GM12878 (cell line): ENCODE results near the gene SGK2. TPM values are rescaled to one million over a fixed set of nuclear protein-coding genes. Genes with fewer than 3 reads are reported as not detected.

Source experiments
- ATAC-seq: fragments of 200-7000 bp; cut with Tn5 transposase; 3 replicates; pipeline ENCODE4 v1.9.1; 2020; ENCODE audit warnings: mild to moderate bottlenecking, moderate library complexity
- BruUV-seq: library from RNA; stranded (reverse); fragments of 400-500 nt; replicated peaks from 2 replicates; lab custom pipeline; 2021; lab: Mats Ljungman, UMichigan
- CTCF ChIA-PET: fragments of 300-600 bp; sonication (Branson Sonifier 250); formaldehyde crosslinking; extraction: SDS; loops from one replicate; lab custom pipeline; 2021; ENCODE audit warnings: inconsistent platforms; lab: Yijun Ruan, JAX
- POLR2A ChIA-PET: fragments of 350-600 bp; formaldehyde crosslinking; extraction: SDS; loops from one replicate; lab custom pipeline; 2021; ENCODE audit warnings: inconsistent platforms; lab: Charles Lee
- RAD21 ChIA-PET: fragments of 300-600 bp; sonication (Branson Sonifier 250); formaldehyde crosslinking; loops from one replicate; lab custom pipeline; 2023; ENCODE audit warnings: antibody characterized with exemption; ENCODE audit not compliant: unreplicated experiment; lab: Charles Lee
- SMC1A ChIA-PET: fragments of 300-600 bp; sonication (Branson Sonifier 250); formaldehyde crosslinking; loops from one replicate; lab custom pipeline; 2023; ENCODE audit not compliant: unreplicated experiment, uncharacterized antibody; lab: Charles Lee
- DNase-seq: peaks from one replicate; pipeline ENCODE4 v3.0.0-alpha.2; 2011; ENCODE audit warnings: low read depth, low spot score
- FAIRE-seq: peaks from 3 replicates; lab custom pipeline; 2011; peaks lifted over from hg19 to GRCh38; lab: Jason Lieb, UNC
- H2AFZ ChIP-seq: 2 replicates; pipeline ENCODE4 v1.6.0; 2011; ENCODE audit warnings: low read depth, low read length, control low read depth; ENCODE audit not compliant: control insufficient read depth
- H3K27ac ChIP-seq: 2 replicates; pipeline ENCODE4 v1.5.1; 2011; ENCODE audit warnings: control low read depth; ENCODE audit not compliant: control insufficient read depth, insufficient read depth
- H3K27me3 ChIP-seq, 2 experiments: replicated peaks in 1 of 2; 2 replicates each; pipeline versions ENCODE4 v1.6.0 to v1.6.1; 2011; ENCODE audit warnings: low read length in 1 of 2; ENCODE audit not compliant: control insufficient read depth in 2 of 2, insufficient read depth in 2 of 2
- H3K36me3 ChIP-seq, 2 experiments: 2 replicates each; pipeline ENCODE4 v1.5.1; 2011; ENCODE audit warnings: low read length in 1 of 2; ENCODE audit not compliant: control insufficient read depth in 2 of 2, insufficient read depth in 2 of 2
- H3K4me1 ChIP-seq: 2 replicates; pipeline ENCODE4 v1.6.1; 2011; ENCODE audit warnings: mild to moderate bottlenecking, low read length, moderate library complexity, mixed read lengths; ENCODE audit not compliant: control insufficient read depth, insufficient read depth
- H3K4me2 ChIP-seq: 2 replicates; pipeline ENCODE4 v1.6.0; 2011; ENCODE audit warnings: control low read depth; ENCODE audit not compliant: control insufficient read depth, insufficient read depth
- H3K4me3 ChIP-seq: fragments of 200-600 bp; sonication (generic); 2 replicates; pipeline ENCODE4 v1.5.1; 2016
- H3K79me2 ChIP-seq: 2 replicates; pipeline ENCODE4 v1.6.0; 2011; ENCODE audit warnings: low read length; ENCODE audit not compliant: control insufficient read depth, insufficient read depth
- H3K9ac ChIP-seq: 2 replicates; pipeline ENCODE4 v1.8.0; 2011; ENCODE audit warnings: low read length, control low read depth, mixed read lengths; ENCODE audit not compliant: control insufficient read depth, insufficient read depth
- H3K9me3 ChIP-seq: replicated peaks from 3 replicates; pipeline ENCODE4 v1.5.1; 2011; ENCODE audit warnings: mild to moderate bottlenecking, low read length; ENCODE audit not compliant: control insufficient read depth, insufficient read depth
- H4K20me1 ChIP-seq: 2 replicates; pipeline ENCODE4 v1.6.0; 2011; ENCODE audit not compliant: control insufficient read depth, insufficient read depth
- E4F1 ChIP-seq: fragments of 450-650 bp; IDR thresholded peaks from 2 replicates; pipeline ENCODE4 v1.6.1; 2018; ENCODE audit warnings: borderline replicate concordance, mild to moderate bottlenecking; ENCODE audit not compliant: partially characterized antibody
- GABPA ChIP-seq: IDR thresholded peaks from 2 replicates; pipeline ENCODE4 v1.6.1; 2014; ENCODE audit warnings: antibody characterized with exemption, low read depth, mild to moderate bottlenecking, inconsistent platforms
- HCFC1 ChIP-seq: fragments of 150-350 bp; IDR thresholded peaks from 2 replicates; pipeline ENCODE4 v1.6.1; 2014; ENCODE audit warnings: low read length
- MTA2 ChIP-seq: fragments of 450-650 bp; IDR thresholded peaks from 2 replicates; pipeline ENCODE4 v1.6.1; 2016; ENCODE audit warnings: low read depth, mild to moderate bottlenecking, moderate library complexity
- NFIC ChIP-seq: IDR thresholded peaks from 2 replicates; pipeline ENCODE4 v1.6.1; 2012; ENCODE audit warnings: low read depth, mild to moderate bottlenecking, inconsistent platforms, low read length, moderate library complexity
- NFYB ChIP-seq: IDR thresholded peaks from 2 replicates; pipeline ENCODE4 v1.6.1; 2011; ENCODE audit warnings: low read depth, mild to moderate bottlenecking, low read length, improper control_type of control experiment, moderate library complexity; ENCODE audit not compliant: insufficient read depth
- NRF1 ChIP-seq: conservative IDR thresholded peaks from 2 replicates; pipeline ENCODE4 v1.6.1; 2011; ENCODE audit warnings: mild to moderate bottlenecking, low read depth, low read length, improper control_type of control experiment
- RAD21 ChIP-seq: IDR thresholded peaks from 2 replicates; pipeline ENCODE4 v1.6.1; 2011; ENCODE audit warnings: mild to moderate bottlenecking, low read depth, low read length, moderate library complexity; ENCODE audit not compliant: insufficient read depth
- RB1 ChIP-seq: fragments of 450-650 bp; formaldehyde crosslinking; IDR thresholded peaks from 2 replicates; pipeline ENCODE4 v1.6.1; 2017; ENCODE audit warnings: mild to moderate bottlenecking, borderline replicate concordance
- SP1 ChIP-seq: IDR thresholded peaks from one replicate; pipeline ENCODE4 v1.6.1; 2011; ENCODE audit warnings: low read depth, low read length
- ZBTB11 ChIP-seq: fragments of 450-650 bp; formaldehyde crosslinking; IDR thresholded peaks from 2 replicates; pipeline ENCODE4 v1.5.0; 2022; ENCODE audit warnings: mild to moderate bottlenecking, missing genetic modification characterization
- WGBS: methylation state at CpG from one replicate; pipeline ENCODE4 v1.1.6; 2016; ENCODE audit warnings: low lambda C conversion rate; ENCODE audit not compliant: insufficient replicate concordance, insufficient coverage; ENCODE audit errors: missing lambda C conversion rate; 5-methylcytosine and 5-hydroxymethylcytosine counted together
- in situ Hi-C: fragments of 300-500 bp; cut with MboI; formaldehyde crosslinking; loops from 9 replicates; pipeline ENCODE4 v1.14.3; 2018; ENCODE audit warnings: mixed read lengths
- intact Hi-C: fragments of 100-400 bp; cut with micrococcal nuclease; formaldehyde crosslinking; loops from one replicate; pipeline ENCODE4 v1.14.2; 2022; ENCODE audit not compliant: unreplicated experiment
- polyA plus RNA-seq, 11 experiments: library from polyadenylated mRNA; depleted of rRNA in 4 of 11; unstranded in 6 of 11; stranded (reverse) in 5 of 11; fragments of >200 nt; fragmentation: Nextera tagmentation in 4 of 11; fragmentation: Illumina TruSeq in 1 of 11; extraction: Ambion mirVana in 4 of 11; extraction: Trizol in 1 of 11; gene quantifications; 1 replicate in 1 of 11; 2 replicates in 10 of 11; pipeline versions ENCODE4 v1.2.1 to v1.2.3, GENCODE V29; 2011 to 2016; ENCODE audit warnings: inconsistent platforms in 2 of 11, missing spikeins in 2 of 11, low read depth in 1 of 11
- total RNA-seq, 4 experiments: library from RNA; depleted of rRNA in 3 of 4; stranded (reverse); fragments of >200 nt in 3 of 4; fragmentation: Illumina TruSeq in 1 of 4; extraction: Trizol in 1 of 4; gene quantifications; 2 replicates each; pipeline versions ENCODE4 v1.2.1 to v1.2.3, GENCODE V29; 2013 to 2021

Gene SGK2
- total and polyA plus RNA-seq, 10 of the 15 experiments (the other 5 are each of a cell fraction or from before 2014, with no cell fraction given): 0.04 to 0.96 (median 0.22) TPM; not detected in 3

DNA sequence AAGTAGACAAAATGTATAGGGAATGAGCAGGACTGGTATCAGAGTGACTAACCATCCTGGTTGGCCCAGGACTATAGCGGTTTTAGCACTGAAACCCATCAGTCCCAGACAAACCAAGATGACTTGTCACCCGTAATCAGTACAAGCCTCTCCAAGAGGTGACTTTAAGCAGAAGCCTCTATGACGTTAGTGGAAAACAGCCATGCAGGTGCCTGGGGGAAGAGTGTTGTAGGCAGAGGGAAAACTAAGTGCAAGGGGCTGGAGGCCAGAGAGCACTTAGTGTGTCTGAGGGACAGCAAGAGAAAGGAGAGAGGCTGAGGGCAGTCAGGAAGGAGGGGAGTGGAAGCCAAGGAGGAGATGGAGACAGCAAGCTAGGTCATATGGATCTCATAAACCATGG is 2.1 kb downstream of the SGK2 start:
- ATAC-seq (no peak), FAIRE-seq (no peak), DNase-seq (no peak)
- 26% methylated on average over 3 of the region's 3 CpGs for whole genome bisulfite sequencing
- SMC1A ChIA-PET: no interaction called here
- Histone ChIP-seq H3K4me3 (no peak overlapping the region), H3K9ac (no peak overlapping the region), H3K9me3 (no peaks in the 10 kb centered on the region), H3K27me3 (no peaks in the 10 kb centered on the region), H3K4me2 (no peak overlapping the region), H3K4me1 (no peaks in the 10 kb centered on the region), H3K36me3 (no peaks in the 10 kb centered on the region), H3K27ac (no peak overlapping the region), H2AFZ (no peak overlapping the region), H4K20me1 (no peaks in the 10 kb centered on the region), H3K79me2 (no peaks in the 10 kb centered on the region)
- CTCF ChIA-PET: interaction anchor here (1.4 kb wide), 1 partner anchor 131 kb away, joined by 4 read pairs; no protein-coding TSS in a partner anchor
- no peak for TF ChIP-seq E4F1
- no peak for TF ChIP-seq HCFC1
- no peak for TF ChIP-seq GABPA
- in situ Hi-C loops: no loop called here
- RAD21 ChIA-PET: interaction anchor here (1.6 kb wide), 1 partner anchor 23 kb away, joined by 7 read pairs; no protein-coding TSS in a partner anchor
- POLR2A ChIA-PET: no interaction called here
- no TSS peak for BruUV-seq
- intact Hi-C loops: no loop called here

- ChIA-PET POLR2A (no interaction called here), RAD21 (interaction anchor here (0.7 kb wide), 2 partner anchors 88 to 186 kb away, joined by 3 read pairs; no protein-coding TSS in a partner anchor), CTCF (interaction anchor here (0.7 to 2.0 kb wide), 2 partner anchors 129 to 186 kb away, joined by 3 to 16 read pairs; no protein-coding TSS in a partner anchor), SMC1A (interaction anchor here (0.6 kb wide), 1 partner anchor 98 kb away, joined by 3 read pairs; no protein-coding TSS in a partner anchor)
- Histone ChIP-seq H3K9ac (no peak overlapping the region), H4K20me1 (no peaks in the 10 kb centered on the region), H3K27ac (no peak overlapping the region), H3K9me3 (no peaks in the 10 kb centered on the region), H3K36me3 (no peaks in the 10 kb centered on the region), H3K4me2 (no peak overlapping the region), H3K4me1 (no peaks in the 10 kb centered on the region), H3K4me3 (no peak overlapping the region), H3K79me2 (no peaks in the 10 kb centered on the region), H2AFZ (no peak overlapping the region), H3K27me3 (no peaks in the 10 kb centered on the region)
- FAIRE-seq (no peak), ATAC-seq (peak; percentile 61), DNase-seq (no peak)
- 30% methylated on average over 3 of the region's 3 CpGs for WGBS
- in situ Hi-C loops: no loop called here
- no TSS peak for BruUV-seq
- intact Hi-C loops: no loop called here
- TF ChIP-seq MTA2: no peak
- TF ChIP-seq RB1: no peak
- no peak for TF ChIP-seq NRF1
- no peak for TF ChIP-seq NFYB
- no peak for TF ChIP-seq SP1
- peak; percentile 35; the same call in 1 of the 2 replicates for TF ChIP-seq RAD21
- no peak for TF ChIP-seq HCFC1
- no peak for TF ChIP-seq ZBTB11 (CRISPR knock-in tag)
- no peak for TF ChIP-seq NFIC
These were observed 4.6 kb downstream of the SGK2 start for GRCh38 chr20:43563429-43563828.
